BLaER1 treated with 17β-estradiol and CSF1 and Interleukin-3, amounts not matched to agents 10 nM and 100 nM (cell line): ENCODE measurements around the gene SLC30A1.

Experiments used
- H3K27ac ChIP-seq, 11 experiments: shearing (Covaris generic); formaldehyde crosslinking; 2 replicates each; pipeline ENCODE4 v1.8.1; 2022
- H3K27me3 ChIP-seq, 11 experiments: shearing (Covaris generic); formaldehyde crosslinking; 2 replicates each; pipeline ENCODE4 v1.8.1; 2022
- H3K36me3 ChIP-seq, 11 experiments: shearing (Covaris generic); formaldehyde crosslinking; 2 replicates each; pipeline ENCODE4 v1.8.1; 2022
- H3K4me1 ChIP-seq, 10 experiments: shearing (Covaris generic); formaldehyde crosslinking; 2 replicates each; pipeline ENCODE4 v1.8.1; 2022
- H3K4me2 ChIP-seq, 11 experiments: shearing (Covaris generic); formaldehyde crosslinking; 2 replicates each; pipeline ENCODE4 v1.8.1; 2022
- H3K4me3 ChIP-seq, 10 experiments: shearing (Covaris generic); formaldehyde crosslinking; 2 replicates each; pipeline ENCODE4 v1.8.1; 2022
- H3K9ac ChIP-seq, 11 experiments: shearing (Covaris generic); formaldehyde crosslinking; 2 replicates each; pipeline ENCODE4 v1.8.1; 2022
- H3K9me3 ChIP-seq, 11 experiments: shearing (Covaris generic); formaldehyde crosslinking; replicated peaks in 1 of 11; 2 replicates each; pipeline ENCODE4 v1.8.1; 2022
- H4K20me1 ChIP-seq, 11 experiments: shearing (Covaris generic); formaldehyde crosslinking; 2 replicates each; pipeline ENCODE4 v1.8.1; 2022
- Cebpa-rat ChIP-seq, 11 experiments: shearing (Covaris generic); IDR thresholded peaks; 2 replicates each; pipeline ENCODE4 v1.8.1; 2022

Gene SLC30A1

GRCh38 chr1:211611818-211612217, 32.9 kb upstream of the SLC30A1 start:
- no peaks in the 10 kb centered on the region for H3K36me3 ChIP-seq
- peak overlapping the region in 7 of 11 experiments; percentile 3 to 70 (median 60); a peak in 13 of 22 replicates for H3K9ac ChIP-seq
- H4K20me1 ChIP-seq, result no peaks in the 10 kb centered on the region
- no peak overlapping the region for H3K4me3 ChIP-seq
- no peak for TF ChIP-seq Cebpa-rat (IDR thresholded peaks at IDR 0.05)
- H3K9me3 ChIP-seq, result no peaks in the 10 kb centered on the region
- peak overlapping the region in 10 of 11 experiments; percentile 43 to 89 (median 80); a peak in 19 of 22 replicates for H3K27ac ChIP-seq
- peak overlapping the region in 8 of 11 experiments; percentile 5 to 92 (median 82); a peak in 13 of 22 replicates for H3K4me2 ChIP-seq
- H3K4me1 ChIP-seq, result peaks cover 8 to 99% (median 81%) of the 10 kb centered on the region in 10 experiments; a peak in 19 of 20 replicates
- H3K27me3 ChIP-seq, result no peaks in the 10 kb centered on the region

- Histone ChIP-seq H3K27me3 (no peaks in the 10 kb centered on the region), H4K20me1 (no peaks in the 10 kb centered on the region), H3K27ac (peak overlapping the region in 10 of 11 experiments; percentile 25 to 89 (median 80); a peak in 19 of 22 replicates), H3K4me1 (peaks cover 15 to 99% (median 89%) of the 10 kb centered on the region in 10 experiments; a peak in 19 of 20 replicates), H3K9me3 (0 out of 22 replicates have a peak, but pooled peaks cover 0 to 5% (median 0%) of the 10 kb centered on the region in 11 experiments), H3K4me2 (peak overlapping the region in 7 of 11 experiments; percentile 72 to 92 (median 83); a peak in 13 of 22 replicates), H3K9ac (peak overlapping the region in 6 of 11 experiments; percentile 42 to 70 (median 62); a peak in 8 of 22 replicates), H3K36me3 (no peaks in the 10 kb centered on the region), H3K4me3 (no peak overlapping the region)
- no peak for TF ChIP-seq Cebpa-rat (IDR thresholded peaks at IDR 0.05)
Measured at GRCh38 chr1:211610779-211611556, 32.0 kb upstream of the SLC30A1 start.

- peak overlapping the region in 10 of 11 experiments; percentile 18 to 89 (median 68); a peak in 16 of 22 replicates for H3K27ac ChIP-seq
- no peaks in the 10 kb centered on the region for H3K27me3 ChIP-seq
- H3K4me3 ChIP-seq, result no peak overlapping the region
- peak overlapping the region in 3 of 11 experiments; percentile 4 to 64 (median 37); a peak in 4 of 22 replicates for H3K9ac ChIP-seq
- no peaks in the 10 kb centered on the region for H4K20me1 ChIP-seq
- 0 out of 22 replicates have a peak, but pooled peaks cover 0 to 5% (median 0%) of the 10 kb centered on the region in 11 experiments for H3K9me3 ChIP-seq
- peaks cover 15 to 100% (median 88%) of the 10 kb centered on the region in 10 experiments; a peak in 19 of 20 replicates for H3K4me1 ChIP-seq
- H3K4me2 ChIP-seq, result peak overlapping the region in 7 of 11 experiments; percentile 35 to 92 (median 81); a peak in 10 of 22 replicates
- no peak for TF ChIP-seq Cebpa-rat (IDR thresholded peaks at IDR 0.05)
- H3K36me3 ChIP-seq, result no peaks in the 10 kb centered on the region
Measured at GRCh38 chr1:211609120-211610024, 30.4 kb upstream of the SLC30A1 start.

- H3K9ac ChIP-seq, result peak overlapping the region in 9 of 11 experiments; percentile 66 to 85 (median 75); a peak in 14 of 22 replicates
- peak overlapping the region; percentile 65 to 97 (median 87) for H3K27ac ChIP-seq
Measured at GRCh38 chr1:211607754-211608473, 29.0 kb upstream of the SLC30A1 start.

GRCh38 chr1:211606914-211607753, 28.2 kb upstream of the SLC30A1 start:
- H4K20me1 ChIP-seq, result no peaks in the 10 kb centered on the region
- H3K9me3 ChIP-seq, result 0 out of 22 replicates have a peak, but pooled peaks cover 0 to 5% (median 0%) of the 10 kb centered on the region in 11 experiments
- peaks cover 15 to 100% (median 78%) of the 10 kb centered on the region in 10 experiments; a peak in 19 of 20 replicates for H3K4me1 ChIP-seq
- peak; percentile 82 to 98 (median 94) for TF ChIP-seq Cebpa-rat (IDR thresholded peaks at IDR 0.05)
- H3K4me3 ChIP-seq, result peak overlapping the region in 8 of 10 experiments; percentile 9 to 57 (median 50); a peak in 12 of 20 replicates
- no peaks in the 10 kb centered on the region for H3K36me3 ChIP-seq
- peak overlapping the region; percentile 70 to 97 (median 88) for H3K27ac ChIP-seq
- no peaks in the 10 kb centered on the region for H3K27me3 ChIP-seq
- H3K9ac ChIP-seq, result peak overlapping the region; percentile 7 to 87 (median 75); a peak in 20 of 22 replicates
- H3K4me2 ChIP-seq, result peak overlapping the region; percentile 43 to 95 (median 82)

More at GRCh38 chr1:211607754-211608473, 29.0 kb upstream of the SLC30A1 start:
- Histone ChIP-seq H3K4me1 (peaks cover 15 to 100% (median 78%) of the 10 kb centered on the region in 10 experiments; a peak in 19 of 20 replicates), H3K27me3 (no peaks in the 10 kb centered on the region), H3K4me3 (no peak overlapping the region), H3K4me2 (peak overlapping the region in 10 of 11 experiments; percentile 55 to 94 (median 82); a peak in 19 of 22 replicates), H4K20me1 (no peaks in the 10 kb centered on the region), H3K36me3 (no peaks in the 10 kb centered on the region), H3K9me3 (0 out of 22 replicates have a peak, but pooled peaks cover 0 to 5% (median 0%) of the 10 kb centered on the region in 11 experiments)
- TF ChIP-seq Cebpa-rat (IDR thresholded peaks at IDR 0.05), result no peak

- no peak for TF ChIP-seq Cebpa-rat (IDR thresholded peaks at IDR 0.05)
- Histone ChIP-seq H3K9me3 (0 out of 22 replicates have a peak, but pooled peaks cover 0 to 5% (median 0%) of the 10 kb centered on the region in 11 experiments), H3K36me3 (0 out of 22 replicates have a peak, but pooled peaks cover 0 to under 1% (median 0%) of the 10 kb centered on the region in 11 experiments), H3K4me1 (peaks cover 15 to 100% (median 77%) of the 10 kb centered on the region in 10 experiments; a peak in 19 of 20 replicates), H3K4me3 (peak overlapping the region in 8 of 10 experiments; percentile 9 to 57 (median 50); a peak in 14 of 20 replicates), H4K20me1 (no peaks in the 10 kb centered on the region), H3K27ac (peak overlapping the region; percentile 70 to 97 (median 88)), H3K4me2 (peak overlapping the region; percentile 43 to 95 (median 82)), H3K9ac (peak overlapping the region; percentile 2 to 87 (median 75); a peak in 20 of 22 replicates), H3K27me3 (no peaks in the 10 kb centered on the region)
Measured at GRCh38 chr1:211606332-211606913, 27.5 kb upstream of the SLC30A1 start.
